ENCODE data around the gene ZNF330. TPM values are rescaled to one million over a fixed set of nuclear protein-coding genes. Genes with fewer than 3 reads are reported as not detected.

The ZNF330 gene
- total RNA-seq, 1 experiment from 2014 or later, result 43.9 TPM

GRCh38 chr4:141192564-141192963 lies 28.1 kb upstream of the ZNF330 start (continued):
- TF ChIP-seq OVOL2 (CRISPR knock-in tag; IDR thresholded peaks at IDR 0.05; ENCODE audit: borderline replicate concordance), result no peak
- no peak for TF ChIP-seq ATF3 (CRISPR knock-in tag; conservative IDR thresholded peaks at IDR 0.05)
- TF ChIP-seq KAT7 (CRISPR knock-in tag; IDR thresholded peaks at IDR 0.05; ENCODE audit: borderline replicate concordance), result no peak
- TF ChIP-seq NFE2L1 (CRISPR knock-in tag; IDR thresholded peaks at IDR 0.05), result no peak
- no peak for TF ChIP-seq NR2C2 (CRISPR knock-in tag; IDR thresholded peaks at IDR 0.05)

- ChIA-PET POLR2A (no interaction called here), CTCF (no interaction called here)
- no peaks in the 10 kb centered on the region for H3K4me1 Mint-ChIP-seq
- H3K9me3 Mint-ChIP-seq, result peaks cover 11% of the 10 kb centered on the region
- 0 out of 2 replicates have a peak, but pooled peaks cover 3% of the 10 kb centered on the region for H3K36me3 Mint-ChIP-seq
- no peak overlapping the region for H3K4me3 Mint-ChIP-seq
- TF ChIP-seq SP1 (CRISPR knock-in tag; conservative IDR thresholded peaks at IDR 0.05), result no peak
- TF ChIP-seq TEAD4 (CRISPR knock-in tag; IDR thresholded peaks at IDR 0.05), result no peak
- TF ChIP-seq ZNF281 (CRISPR knock-in tag; IDR thresholded peaks at IDR 0.05), result no peak
- no peak for TF ChIP-seq AFF4 (CRISPR knock-in tag; IDR thresholded peaks at IDR 0.05; ENCODE audit: borderline replicate concordance)
- TF ChIP-seq MAX (CRISPR knock-in tag; IDR thresholded peaks at IDR 0.05), result no peak
- TF ChIP-seq ZNF425 (CRISPR knock-in tag; conservative IDR thresholded peaks at IDR 0.05), result no peak
- no peak for TF ChIP-seq CREB1 (CRISPR knock-in tag; IDR thresholded peaks at IDR 0.05)
- no peak for TF ChIP-seq NFATC4 (CRISPR knock-in tag; IDR thresholded peaks at IDR 0.05)
- no peak for TF ChIP-seq MLX (CRISPR knock-in tag; IDR thresholded peaks at IDR 0.05)
- ATAC-seq, result no peak
- no peaks in the 10 kb centered on the region; the same call in 1 of the 2 replicates for H3K27me3 Mint-ChIP-seq (ENCODE audit: low read depth)
- no peak for DNase-seq (ENCODE audit: low spot score)
- no peak overlapping the region for H3K27ac Mint-ChIP-seq
Measured at GRCh38 chr4:141193516-141194034, 27.1 kb upstream of the ZNF330 start.
